Endothelial cell of umbilical vein (primary cell): ENCODE measurements around the gene ITPR1. TPM values are rescaled to one million over a fixed set of nuclear protein-coding genes. Genes with fewer than 3 reads are reported as not detected.

ENCODE experiments used
- BruUV-seq: library from RNA; stranded (reverse); fragments of 400-500 nt; replicated peaks from 2 replicates; lab custom pipeline; 2021; lab: Mats Ljungman, UMichigan
- CTCF ChIA-PET: fragments of 300-600, 350-600 bp; sonication (Branson Sonifier 250); formaldehyde crosslinking; loops from one replicate; lab custom pipeline; 2021; ENCODE audit warnings: antibody characterized with exemption, inconsistent platforms; lab: Charles Lee
- POLR2A ChIA-PET: fragments of 300-600, 350-600 bp; sonication (Branson Sonifier 250); formaldehyde crosslinking; loops from one replicate; lab custom pipeline; 2021; ENCODE audit warnings: antibody characterized with exemption, inconsistent platforms; lab: Charles Lee
- DNase-seq: peaks from one replicate; pipeline ENCODE4 v3.0.0-alpha.2; 2011; ENCODE audit warnings: low read depth, low spot score
- FAIRE-seq: peaks from 2 replicates; lab custom pipeline; 2011; peaks lifted over from hg19 to GRCh38; lab: Jason Lieb, UNC
- H2AFZ ChIP-seq: 2 replicates; pipeline ENCODE4 v1.6.0; 2012; ENCODE audit warnings: low read depth, low read length, control low read depth, inconsistent platforms
- H3K27ac ChIP-seq: 2 replicates; pipeline ENCODE4 v1.5.1; 2011; ENCODE audit warnings: low read depth, mild to moderate bottlenecking, control low read depth, low read length, moderate library complexity; ENCODE audit not compliant: insufficient read depth
- H3K27me3 ChIP-seq, 2 experiments: 2 replicates each; pipeline versions ENCODE4 v1.6.0 to v1.6.1; 2011; ENCODE audit warnings: low read length in 2 of 2, mixed read lengths in 1 of 2; ENCODE audit not compliant: control insufficient read depth in 2 of 2, insufficient read depth in 2 of 2
- H3K36me3 ChIP-seq, 2 experiments: 2 replicates in 1 of 2; 3 replicates in 1 of 2; pipeline ENCODE4 v1.5.1; 2011; ENCODE audit warnings: low read length in 2 of 2, mild to moderate bottlenecking in 1 of 2, moderate library complexity in 1 of 2; ENCODE audit not compliant: control insufficient read depth in 2 of 2, insufficient read depth in 2 of 2; ENCODE audit errors: extremely low read depth in 1 of 2
- H3K4me1 ChIP-seq: 3 replicates; pipeline ENCODE4 v1.5.1; 2011; ENCODE audit warnings: mild to moderate bottlenecking, low read length; ENCODE audit not compliant: control insufficient read depth, insufficient read depth; ENCODE audit errors: extremely low read depth
- H3K4me2 ChIP-seq: 2 replicates; pipeline ENCODE4 v1.6.1; 2011; ENCODE audit warnings: low read length, control low read depth, mixed read lengths; ENCODE audit not compliant: insufficient read depth
- H3K4me3 ChIP-seq, 3 experiments: fragments of 200-600 bp in 1 of 3; sonication (generic), shearing (Covaris generic) in 1 of 3; replicated peaks in 1 of 3; 2 replicates each; pipeline ENCODE4 v1.5.1; 2011 to 2016; ENCODE audit warnings: control low read depth in 3 of 3, low read length in 3 of 3, mild to moderate bottlenecking in 2 of 3, inconsistent platforms in 1 of 3, low read depth in 1 of 3, moderate library complexity in 1 of 3; ENCODE audit not compliant: insufficient read depth in 1 of 3
- H3K79me2 ChIP-seq: 2 replicates; pipeline ENCODE4 v1.6.0; 2012; ENCODE audit warnings: low read length, inconsistent platforms; ENCODE audit not compliant: control insufficient read depth, insufficient read depth
- H3K9ac ChIP-seq: replicated peaks from 2 replicates; pipeline ENCODE3; 2011; ENCODE audit warnings: low read length, control low read depth; ENCODE audit not compliant: insufficient read depth; ENCODE audit errors: extremely low read depth
- H3K9me1 ChIP-seq: replicated peaks from 3 replicates; pipeline ENCODE4 v1.6.0; 2011; ENCODE audit warnings: mild to moderate bottlenecking, low read length; ENCODE audit not compliant: control insufficient read depth, insufficient read depth; ENCODE audit errors: extremely low read depth
- H3K9me3 ChIP-seq: replicated peaks from 2 replicates; pipeline ENCODE4 v1.5.1; 2012; ENCODE audit warnings: low read length, inconsistent platforms; ENCODE audit not compliant: control insufficient read depth, insufficient read depth
- H4K20me1 ChIP-seq: replicated peaks from 2 replicates; pipeline ENCODE3; 2011; ENCODE audit warnings: mild to moderate bottlenecking, low read length; ENCODE audit not compliant: control insufficient read depth, insufficient read depth; ENCODE audit errors: extremely low read depth
- EZH2 ChIP-seq: IDR thresholded peaks from 2 replicates; pipeline ENCODE4 v1.6.1; 2012; ENCODE audit warnings: borderline replicate concordance, low read depth, mild to moderate bottlenecking, moderate library complexity, low read length, inconsistent platforms; ENCODE audit not compliant: severe bottlenecking
- FOS ChIP-seq: IDR thresholded peaks from 2 replicates; pipeline ENCODE4 v1.6.1; 2011; ENCODE audit warnings: mild to moderate bottlenecking, low read length, moderate library complexity, borderline replicate concordance; ENCODE audit not compliant: insufficient read depth
- GATA2 ChIP-seq: IDR thresholded peaks from 2 replicates; pipeline ENCODE4 v1.7.0; 2011; ENCODE audit warnings: low read depth, mild to moderate bottlenecking, moderate library complexity, mixed read lengths, low read length; ENCODE audit not compliant: insufficient read length, insufficient read depth
- JUN ChIP-seq: IDR thresholded peaks from 2 replicates; pipeline ENCODE4 v1.6.1; 2011; ENCODE audit warnings: borderline replicate concordance, low read depth; ENCODE audit not compliant: insufficient read length, insufficient read depth
- MYC ChIP-seq: IDR thresholded peaks from one replicate; pipeline ENCODE4 v1.6.1; 2011; ENCODE audit warnings: mild to moderate bottlenecking, low read depth, low read length
- POLR2A ChIP-seq: IDR thresholded peaks from 2 replicates; pipeline ENCODE4 v1.6.1; 2012; ENCODE audit warnings: low read depth, mild to moderate bottlenecking, control low read depth, low read length
- POLR2AphosphoS5 ChIP-seq: IDR thresholded peaks from 2 replicates; pipeline ENCODE4 v1.6.1; 2012; ENCODE audit warnings: low read depth, mild to moderate bottlenecking, control low read depth, low read length, moderate library complexity; ENCODE audit not compliant: insufficient read depth
- dilution Hi-C: fragments of 300-500 bp; cut with MboI; formaldehyde crosslinking; loops from one replicate; pipeline ENCODE4 v1.15.0; 2019; ENCODE audit warnings: low sequenced_read_pairs; ENCODE audit not compliant: extremely low pct_ligation_motif_present
- intact Hi-C: fragments of 100-400 bp; cut with micrococcal nuclease; formaldehyde crosslinking; loops from one replicate; pipeline ENCODE4 v1.10.0; 2022
- polyA plus RNA-seq, 4 experiments: library from polyadenylated mRNA; depleted of rRNA in 3 of 4; stranded (reverse) in 3 of 4; unstranded in 1 of 4; fragments of >200 nt; gene quantifications; 2 replicates each; pipeline versions ENCODE4 v1.2.1 to v1.2.3, GENCODE V29; 2011 to 2012; ENCODE audit warnings: missing spikeins in 1 of 4
- total RNA-seq: library from RNA; stranded (reverse); gene quantifications from 2 replicates; pipeline ENCODE4 v1.2.3, GENCODE V29; 2021
- TF ChIP-seq, protein P1 (sequence below), 2 donors: IDR thresholded peaks; 1 replicate in 1 of 2; 2 replicates in 1 of 2; pipeline ENCODE4 v1.5.1; 2011; ENCODE audit warnings: low read length in 2 of 2, mild to moderate bottlenecking in 2 of 2, moderate library complexity in 2 of 2, control low read depth in 1 of 2, inconsistent platforms in 1 of 2, low read depth in 1 of 2; ENCODE audit not compliant: insufficient read depth in 1 of 2; ENCODE audit errors: extremely low read depth in 1 of 2
- TF ChIP-seq, protein P2 (sequence below): IDR thresholded peaks from 2 replicates; pipeline ENCODE4 v1.6.1; 2011; ENCODE audit not compliant: insufficient read depth, insufficient read length

Gene ITPR1
- total and polyA plus RNA-seq, 2 donors (not counting 3 experiments of a cell fraction or from before 2014, with no cell fraction given): 5.1 to 16.1 TPM

DNA sequence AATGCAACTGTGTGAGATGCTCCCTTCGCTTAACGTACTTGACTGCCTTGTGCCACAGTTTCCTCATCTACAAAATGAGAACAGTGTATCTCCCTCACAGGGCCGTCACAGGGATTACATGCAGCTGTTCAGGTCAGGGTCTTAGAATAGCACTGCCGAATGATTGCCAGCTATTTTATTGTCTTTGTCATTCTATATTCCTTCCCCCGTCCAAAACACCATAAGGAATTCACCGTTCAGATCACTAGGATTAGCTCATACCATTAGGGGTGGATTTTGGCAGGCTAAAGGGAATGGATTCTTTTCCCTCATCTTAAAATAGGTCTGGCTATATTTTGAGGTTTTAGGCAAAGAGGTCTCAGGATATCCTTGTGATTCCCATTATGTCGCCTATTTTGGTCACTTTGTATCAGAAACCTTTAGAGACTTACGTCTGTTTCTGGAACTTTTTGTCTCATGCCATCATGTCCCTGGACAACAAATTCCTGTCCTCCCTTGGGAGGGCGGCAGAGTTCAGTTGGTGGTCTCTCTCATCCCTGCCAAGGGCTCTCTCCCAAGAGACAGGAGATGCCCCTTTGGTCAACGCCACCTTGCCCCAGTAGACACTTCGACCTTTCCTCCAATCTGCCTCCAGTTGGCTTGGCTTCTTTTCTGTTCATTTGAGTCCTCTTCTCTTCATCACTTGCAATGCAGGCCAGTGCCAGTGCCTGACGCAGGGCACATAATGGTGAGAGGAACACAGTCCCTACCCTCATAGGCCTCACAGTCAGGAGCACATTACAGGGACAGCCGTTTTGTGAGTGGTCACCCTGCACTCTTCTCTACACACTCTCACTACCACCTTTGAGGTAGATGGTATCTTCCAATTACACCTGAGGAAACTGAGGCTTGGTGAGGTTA lies 314.5 kb downstream of the ITPR1 start:
- DNase-seq: no peak
- FAIRE-seq: peak; percentile 21
- ChIA-PET POLR2A (interaction anchor here (0.6 kb wide), 1 partner anchor 14 kb away, joined by 5 read pairs; no protein-coding TSS in a partner anchor), CTCF (interaction anchor here (1.0 to 2.0 kb wide), 3 partner anchors 18 to 250 kb away, joined by 4 to 5 read pairs (median 4); no protein-coding TSS in a partner anchor)
- H4K20me1 ChIP-seq: no peaks in the 10 kb centered on the region
- no peak overlapping the region for H2AFZ ChIP-seq
- no peaks in the 10 kb centered on the region for H3K79me2 ChIP-seq
- H3K4me2 ChIP-seq: no peak overlapping the region
- TF ChIP-seq JUN (no peak), MYC (no peak), POLR2A (no peak), POLR2AphosphoS5 (no peak), EZH2 (no peak), GATA2 (no peak), FOS (no peak)
- TF ChIP-seq, protein P1, sequence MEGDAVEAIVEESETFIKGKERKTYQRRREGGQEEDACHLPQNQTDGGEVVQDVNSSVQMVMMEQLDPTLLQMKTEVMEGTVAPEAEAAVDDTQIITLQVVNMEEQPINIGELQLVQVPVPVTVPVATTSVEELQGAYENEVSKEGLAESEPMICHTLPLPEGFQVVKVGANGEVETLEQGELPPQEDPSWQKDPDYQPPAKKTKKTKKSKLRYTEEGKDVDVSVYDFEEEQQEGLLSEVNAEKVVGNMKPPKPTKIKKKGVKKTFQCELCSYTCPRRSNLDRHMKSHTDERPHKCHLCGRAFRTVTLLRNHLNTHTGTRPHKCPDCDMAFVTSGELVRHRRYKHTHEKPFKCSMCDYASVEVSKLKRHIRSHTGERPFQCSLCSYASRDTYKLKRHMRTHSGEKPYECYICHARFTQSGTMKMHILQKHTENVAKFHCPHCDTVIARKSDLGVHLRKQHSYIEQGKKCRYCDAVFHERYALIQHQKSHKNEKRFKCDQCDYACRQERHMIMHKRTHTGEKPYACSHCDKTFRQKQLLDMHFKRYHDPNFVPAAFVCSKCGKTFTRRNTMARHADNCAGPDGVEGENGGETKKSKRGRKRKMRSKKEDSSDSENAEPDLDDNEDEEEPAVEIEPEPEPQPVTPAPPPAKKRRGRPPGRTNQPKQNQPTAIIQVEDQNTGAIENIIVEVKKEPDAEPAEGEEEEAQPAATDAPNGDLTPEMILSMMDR (IDR thresholded peaks at IDR 0.05; ENCODE audit: extremely low read depth in 1 of 2, insufficient read depth in 1 of 2, low read depth in 1 of 2, low read length in 2 of 2): no peak
- TF ChIP-seq, protein P2, sequence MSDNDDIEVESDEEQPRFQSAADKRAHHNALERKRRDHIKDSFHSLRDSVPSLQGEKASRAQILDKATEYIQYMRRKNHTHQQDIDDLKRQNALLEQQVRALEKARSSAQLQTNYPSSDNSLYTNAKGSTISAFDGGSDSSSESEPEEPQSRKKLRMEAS: no peak
- intact Hi-C loops: no loop called here
- H3K4me1 ChIP-seq: no peaks in the 10 kb centered on the region
- no TSS peak for BruUV-seq
- H3K9me1 ChIP-seq: no peaks in the 10 kb centered on the region
- no peak overlapping the region for H3K27ac ChIP-seq
- dilution Hi-C loops: no loop called here
- H3K27me3 ChIP-seq: no peaks in the 10 kb centered on the region
- H3K4me3 ChIP-seq: no peak overlapping the region
- H3K9ac ChIP-seq: no peak overlapping the region
- no peaks in the 10 kb centered on the region for H3K36me3 ChIP-seq
- no peaks in the 10 kb centered on the region for H3K9me3 ChIP-seq
